WTC11 (cell line): ENCODE results near the gene LSR. TPM values are rescaled to one million over a fixed set of nuclear protein-coding genes. Genes with fewer than 3 reads are reported as not detected.

Source experiments
- ATAC-seq: fragments of 200-7000 bp; cut with Tn5 transposase; 2 replicates; pipeline ENCODE4 v1.10.0; 2021; ENCODE audit warnings: mild to moderate bottlenecking, moderate library complexity
- CTCF ChIA-PET: fragments of 300-600 bp; sonication (Branson Sonifier 250); formaldehyde crosslinking; loops from one replicate; lab custom pipeline; 2021; ENCODE audit warnings: antibody characterized with exemption; lab: Charles Lee
- POLR2A ChIA-PET: fragments of 350-600 bp; sonication (Branson Sonifier 250); formaldehyde crosslinking; loops from one replicate; lab custom pipeline; 2021; ENCODE audit warnings: antibody characterized with exemption; lab: Charles Lee
- DNase-seq: peaks from one replicate; pipeline ENCODE4 v3.0.0; 2021; ENCODE audit warnings: low spot score
- H3K27ac Mint-ChIP-seq: 2 replicates; pipeline ENCODE4 v1.8.0; 2021; ENCODE audit warnings: mixed read lengths
- H3K27me3 Mint-ChIP-seq: 2 replicates; pipeline ENCODE4 v1.8.0; 2021; ENCODE audit warnings: low read depth, mild to moderate bottlenecking, moderate library complexity, mixed read lengths
- H3K36me3 Mint-ChIP-seq: 2 replicates; pipeline ENCODE4 v1.8.0; 2021; ENCODE audit warnings: mixed read lengths
- H3K4me1 Mint-ChIP-seq: 2 replicates; pipeline ENCODE4 v1.8.0; 2022; ENCODE audit warnings: mixed read lengths
- H3K4me3 Mint-ChIP-seq: 2 replicates; pipeline ENCODE4 v1.8.0; 2021; ENCODE audit warnings: mild to moderate bottlenecking, moderate library complexity, mixed read lengths
- H3K9me3 Mint-ChIP-seq: 2 replicates; pipeline ENCODE4 v1.8.0; 2021; ENCODE audit warnings: mixed read lengths
- EMX1 ChIP-seq: fragments of 250-450 bp; sonication (Bioruptor Pico); IDR thresholded peaks from 2 replicates; pipeline ENCODE4 v1.8.0; 2021; ENCODE audit warnings: mild to moderate bottlenecking
- ESRRA ChIP-seq: sonication (generic); formaldehyde crosslinking; IDR thresholded peaks from 2 replicates; pipeline ENCODE4 v1.8.1; 2022; ENCODE audit warnings: mild to moderate bottlenecking, missing genetic modification reagents, borderline replicate concordance
- JUN ChIP-seq: sonication (generic); formaldehyde crosslinking; IDR thresholded peaks from 2 replicates; pipeline ENCODE4 v1.8.0; 2023; ENCODE audit warnings: mild to moderate bottlenecking, missing genetic modification reagents
- ZNF121 ChIP-seq: sonication (generic); formaldehyde crosslinking; IDR thresholded peaks from 2 replicates; pipeline ENCODE4 v1.8.0; 2023; ENCODE audit warnings: missing genetic modification reagents
- total RNA-seq: library from RNA; stranded (reverse); gene quantifications from 3 replicates; pipeline ENCODE4 v1.2.3, GENCODE V29; 2021
- TF ChIP-seq, protein P1 (sequence below): fragments of 250-450 bp; sonication (Bioruptor Pico); IDR thresholded peaks from 2 replicates; pipeline ENCODE4 v1.9.0; 2021; ENCODE audit warnings: mild to moderate bottlenecking, borderline replicate concordance
- TF ChIP-seq, protein P2 (sequence below): sonication (generic); formaldehyde crosslinking; IDR thresholded peaks from 2 replicates; pipeline ENCODE4 v1.8.0; 2022; ENCODE audit warnings: mild to moderate bottlenecking, missing genetic modification reagents
- TF ChIP-seq, protein P3 (sequence below): sonication (generic); formaldehyde crosslinking; IDR thresholded peaks from 2 replicates; pipeline ENCODE4 v1.8.1; 2022; ENCODE audit warnings: low read depth, missing genetic modification reagents, borderline replicate concordance
- TF ChIP-seq, protein P4 (sequence below): sonication (generic); formaldehyde crosslinking; IDR thresholded peaks from 2 replicates; pipeline ENCODE4 v1.8.0; 2022; ENCODE audit warnings: mild to moderate bottlenecking, missing genetic modification reagents

LSR gene
- total RNA-seq, 1 experiment from 2014 or later, result 130 TPM

DNA sequence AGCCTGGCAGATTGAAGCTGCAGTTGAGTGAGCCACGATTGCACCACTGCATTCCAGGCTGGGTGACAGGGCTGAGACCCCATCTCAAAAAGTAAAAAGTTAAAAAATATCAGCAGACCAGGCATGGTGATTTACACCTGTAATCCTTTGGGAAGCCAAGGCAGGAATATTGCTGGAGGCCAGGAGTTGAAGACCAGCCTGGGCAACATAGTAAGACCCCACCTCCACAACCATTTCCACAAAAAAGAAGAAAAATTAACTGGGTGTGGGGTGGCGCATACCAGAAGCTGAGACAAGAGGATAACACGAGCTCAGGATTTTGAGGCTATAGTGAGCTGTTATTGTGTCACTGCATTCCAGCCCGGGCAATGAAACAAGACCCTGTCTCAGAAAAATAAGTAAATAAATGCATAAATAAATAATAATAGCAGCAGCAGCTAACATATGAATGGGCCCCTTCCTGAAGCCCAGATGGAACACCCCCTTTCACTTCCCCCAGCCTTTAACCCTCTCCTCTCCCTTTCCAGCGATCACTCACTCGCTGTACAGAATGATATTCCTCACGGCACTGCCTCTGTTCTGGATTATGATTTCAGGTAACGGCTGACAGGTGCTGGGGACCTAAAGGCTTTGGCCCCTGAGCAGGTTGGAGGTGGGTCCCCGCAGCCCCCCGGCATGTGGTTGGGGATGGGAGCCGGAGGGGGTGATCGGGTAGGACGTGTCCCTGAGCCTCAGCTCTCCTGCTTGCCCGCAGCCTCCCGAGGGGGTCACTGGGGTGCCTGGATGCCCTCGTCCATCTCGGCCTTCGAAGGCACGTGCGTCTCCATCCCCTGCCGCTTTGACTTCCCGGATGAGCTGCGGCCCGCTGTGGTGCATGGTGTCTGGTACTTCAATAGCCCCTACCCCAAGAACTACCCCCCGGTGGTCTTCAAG, 46.3 kb downstream of the LSR start:
- no peak overlapping the region for H3K27ac Mint-ChIP-seq
- no peaks in the 10 kb centered on the region for H3K9me3 Mint-ChIP-seq
- TF ChIP-seq, protein P1, sequence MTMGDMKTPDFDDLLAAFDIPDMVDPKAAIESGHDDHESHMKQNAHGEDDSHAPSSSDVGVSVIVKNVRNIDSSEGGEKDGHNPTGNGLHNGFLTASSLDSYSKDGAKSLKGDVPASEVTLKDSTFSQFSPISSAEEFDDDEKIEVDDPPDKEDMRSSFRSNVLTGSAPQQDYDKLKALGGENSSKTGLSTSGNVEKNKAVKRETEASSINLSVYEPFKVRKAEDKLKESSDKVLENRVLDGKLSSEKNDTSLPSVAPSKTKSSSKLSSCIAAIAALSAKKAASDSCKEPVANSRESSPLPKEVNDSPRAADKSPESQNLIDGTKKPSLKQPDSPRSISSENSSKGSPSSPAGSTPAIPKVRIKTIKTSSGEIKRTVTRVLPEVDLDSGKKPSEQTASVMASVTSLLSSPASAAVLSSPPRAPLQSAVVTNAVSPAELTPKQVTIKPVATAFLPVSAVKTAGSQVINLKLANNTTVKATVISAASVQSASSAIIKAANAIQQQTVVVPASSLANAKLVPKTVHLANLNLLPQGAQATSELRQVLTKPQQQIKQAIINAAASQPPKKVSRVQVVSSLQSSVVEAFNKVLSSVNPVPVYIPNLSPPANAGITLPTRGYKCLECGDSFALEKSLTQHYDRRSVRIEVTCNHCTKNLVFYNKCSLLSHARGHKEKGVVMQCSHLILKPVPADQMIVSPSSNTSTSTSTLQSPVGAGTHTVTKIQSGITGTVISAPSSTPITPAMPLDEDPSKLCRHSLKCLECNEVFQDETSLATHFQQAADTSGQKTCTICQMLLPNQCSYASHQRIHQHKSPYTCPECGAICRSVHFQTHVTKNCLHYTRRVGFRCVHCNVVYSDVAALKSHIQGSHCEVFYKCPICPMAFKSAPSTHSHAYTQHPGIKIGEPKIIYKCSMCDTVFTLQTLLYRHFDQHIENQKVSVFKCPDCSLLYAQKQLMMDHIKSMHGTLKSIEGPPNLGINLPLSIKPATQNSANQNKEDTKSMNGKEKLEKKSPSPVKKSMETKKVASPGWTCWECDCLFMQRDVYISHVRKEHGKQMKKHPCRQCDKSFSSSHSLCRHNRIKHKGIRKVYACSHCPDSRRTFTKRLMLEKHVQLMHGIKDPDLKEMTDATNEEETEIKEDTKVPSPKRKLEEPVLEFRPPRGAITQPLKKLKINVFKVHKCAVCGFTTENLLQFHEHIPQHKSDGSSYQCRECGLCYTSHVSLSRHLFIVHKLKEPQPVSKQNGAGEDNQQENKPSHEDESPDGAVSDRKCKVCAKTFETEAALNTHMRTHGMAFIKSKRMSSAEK (CRISPR knock-in tag), result no peak
- TF ChIP-seq ZNF121 (peak; percentile 30; the same call in 1 of the 2 replicates), JUN (CRISPR knock-in tag) (no peak), EMX1 (no peak)
- CTCF ChIA-PET, result interaction anchor here (0.6 to 2.2 kb wide), 11 partner anchors 11 to 228 kb away, joined by 3 to 12 read pairs (median 4); partner anchors contain the start of genes FFAR3 and LGI4
- POLR2A ChIA-PET, result no interaction called here
- ATAC-seq (no peak), DNase-seq (no peak)
- H3K36me3 Mint-ChIP-seq, result no peaks in the 10 kb centered on the region
- no peak overlapping the region for H3K4me3 Mint-ChIP-seq
- peaks cover 14% of the 10 kb centered on the region for H3K4me1 Mint-ChIP-seq
- H3K27me3 Mint-ChIP-seq, result no peaks in the 10 kb centered on the region; the same call in 1 of the 2 replicates

DNA sequence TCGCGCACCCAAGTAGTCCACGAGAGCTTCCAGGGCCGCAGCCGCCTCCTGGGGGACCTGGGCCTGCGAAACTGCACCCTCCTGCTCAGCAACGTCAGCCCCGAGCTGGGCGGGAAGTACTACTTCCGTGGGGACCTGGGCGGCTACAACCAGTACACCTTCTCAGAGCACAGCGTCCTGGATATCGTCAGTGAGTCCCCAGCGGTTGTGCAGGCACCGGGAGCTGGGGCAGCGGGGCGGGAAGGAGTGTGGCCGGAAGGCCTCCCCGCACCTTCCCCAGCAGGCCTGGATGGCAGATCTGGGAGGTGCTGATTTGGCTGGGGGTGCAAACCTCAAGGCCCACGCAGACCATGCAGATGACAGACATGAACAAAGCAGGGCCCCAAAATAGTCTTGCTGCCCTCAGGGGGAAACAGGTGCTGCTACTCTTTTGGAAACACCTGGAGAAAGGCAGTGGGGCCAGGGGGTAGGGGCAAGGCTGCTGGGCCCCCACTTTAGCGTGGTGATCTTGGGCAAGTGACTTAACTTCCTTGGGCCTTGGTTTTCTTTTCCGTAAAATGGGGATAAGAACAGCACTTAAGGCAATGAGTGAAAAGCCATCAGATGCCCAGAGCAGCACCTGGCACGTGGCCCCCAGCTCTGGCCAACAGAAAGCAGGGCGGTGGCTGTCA, 47.1 kb downstream of the LSR start:
- H3K4me3 Mint-ChIP-seq, result no peak overlapping the region
- no peaks in the 10 kb centered on the region for H3K9me3 Mint-ChIP-seq
- no peak overlapping the region for H3K27ac Mint-ChIP-seq
- ATAC-seq (peak; percentile 52), DNase-seq (peak; percentile 48)
- TF ChIP-seq, protein P2, sequence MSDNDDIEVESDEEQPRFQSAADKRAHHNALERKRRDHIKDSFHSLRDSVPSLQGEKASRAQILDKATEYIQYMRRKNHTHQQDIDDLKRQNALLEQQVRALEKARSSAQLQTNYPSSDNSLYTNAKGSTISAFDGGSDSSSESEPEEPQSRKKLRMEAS (CRISPR knock-in tag), result peak; percentile 80
- no peak for TF ChIP-seq ESRRA (CRISPR knock-in tag)
- H3K36me3 Mint-ChIP-seq, result no peaks in the 10 kb centered on the region
- ChIA-PET CTCF (interaction anchor here (0.6 to 2.2 kb wide), 11 partner anchors 11 to 577 kb away, joined by 3 to 12 read pairs (median 4); partner anchors contain the start of genes FFAR3 and LGI4), POLR2A (no interaction called here)
- peaks cover 11% of the 10 kb centered on the region for H3K4me1 Mint-ChIP-seq
- H3K27me3 Mint-ChIP-seq, result no peaks in the 10 kb centered on the region; the same call in 1 of the 2 replicates

DNA sequence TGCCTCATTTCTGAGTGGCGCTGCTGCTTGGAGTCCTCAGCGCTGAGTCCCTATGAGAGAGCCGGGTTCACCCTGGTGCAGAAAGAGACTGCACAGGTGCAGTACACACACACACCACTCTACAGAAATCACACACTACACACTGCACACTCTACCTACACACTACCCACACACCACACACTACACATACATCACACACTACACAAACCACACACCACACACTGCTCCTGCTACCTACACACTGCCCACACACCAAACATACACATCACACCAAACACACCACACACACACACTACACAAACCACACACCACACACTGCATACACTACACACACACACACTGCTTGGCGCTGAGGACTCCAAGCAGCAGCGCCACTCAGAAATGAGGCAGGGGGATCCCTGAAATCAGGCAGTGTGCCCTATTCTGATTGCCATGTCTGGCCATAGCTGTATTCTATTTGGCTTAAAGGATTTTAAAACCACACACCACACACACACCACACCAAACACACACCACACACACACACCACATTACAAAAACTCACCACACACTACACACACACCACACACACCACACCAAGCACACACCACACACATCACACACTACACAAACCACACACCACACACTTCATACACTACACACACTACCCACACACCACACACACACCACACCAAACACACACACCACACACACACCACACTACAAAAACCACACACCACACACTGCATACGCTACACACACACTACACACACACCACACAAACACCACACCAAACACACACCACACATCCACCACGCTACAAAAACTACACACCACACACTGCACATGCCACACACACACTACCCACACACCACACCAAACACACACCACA, 48.1 kb downstream of the LSR start:
- ChIA-PET CTCF (interaction anchor here (1.9 kb wide), 1 partner anchor 27 kb away, joined by 5 read pairs; no protein-coding TSS in a partner anchor), POLR2A (no interaction called here)
- Mint-ChIP-seq H3K9me3 (no peaks in the 10 kb centered on the region; the same call in 1 of the 2 replicates), H3K4me3 (no peak overlapping the region), H3K27me3 (no peaks in the 10 kb centered on the region; the same call in 1 of the 2 replicates), H3K27ac (no peak overlapping the region), H3K4me1 (peaks cover 11% of the 10 kb centered on the region), H3K36me3 (no peaks in the 10 kb centered on the region)
- TF ChIP-seq, protein P3, sequence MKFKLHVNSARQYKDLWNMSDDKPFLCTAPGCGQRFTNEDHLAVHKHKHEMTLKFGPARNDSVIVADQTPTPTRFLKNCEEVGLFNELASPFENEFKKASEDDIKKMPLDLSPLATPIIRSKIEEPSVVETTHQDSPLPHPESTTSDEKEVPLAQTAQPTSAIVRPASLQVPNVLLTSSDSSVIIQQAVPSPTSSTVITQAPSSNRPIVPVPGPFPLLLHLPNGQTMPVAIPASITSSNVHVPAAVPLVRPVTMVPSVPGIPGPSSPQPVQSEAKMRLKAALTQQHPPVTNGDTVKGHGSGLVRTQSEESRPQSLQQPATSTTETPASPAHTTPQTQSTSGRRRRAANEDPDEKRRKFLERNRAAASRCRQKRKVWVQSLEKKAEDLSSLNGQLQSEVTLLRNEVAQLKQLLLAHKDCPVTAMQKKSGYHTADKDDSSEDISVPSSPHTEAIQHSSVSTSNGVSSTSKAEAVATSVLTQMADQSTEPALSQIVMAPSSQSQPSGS (CRISPR knock-in tag), result no peak
- TF ChIP-seq, protein P4, sequence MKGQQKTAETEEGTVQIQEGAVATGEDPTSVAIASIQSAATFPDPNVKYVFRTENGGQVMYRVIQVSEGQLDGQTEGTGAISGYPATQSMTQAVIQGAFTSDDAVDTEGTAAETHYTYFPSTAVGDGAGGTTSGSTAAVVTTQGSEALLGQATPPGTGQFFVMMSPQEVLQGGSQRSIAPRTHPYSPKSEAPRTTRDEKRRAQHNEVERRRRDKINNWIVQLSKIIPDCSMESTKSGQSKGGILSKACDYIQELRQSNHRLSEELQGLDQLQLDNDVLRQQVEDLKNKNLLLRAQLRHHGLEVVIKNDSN (CRISPR knock-in tag), result no peak
- no peak for ATAC-seq
- no peak for DNase-seq
